Stimulated activated CD4-positive, alpha-beta T cell treated with anti-CD3 and anti-CD28 coated beads, Interleukin-2, amount 100 ng/mL, for 48 hours (primary cell): Measurements from ENCODE around the gene NR6A1.

ENCODE experiments used
- DNase-seq, 2 donors: peaks; one replicate each; pipeline ENCODE4 v3.0.0-alpha.2; 2020

NR6A1 gene

GRCh38 chr9:124479947-124480620, 291.0 kb downstream of the NR6A1 start:
- no peak for DNase-seq

- no peak for DNase-seq
Measured at GRCh38 chr9:124479371-124479770, 291.7 kb downstream of the NR6A1 start.

GRCh38 chr9:124478354-124478753, 292.8 kb downstream of the NR6A1 start:
- DNase-seq, result no peak

- DNase-seq, result no peak
Measured at GRCh38 chr9:124477648-124478285, 293.3 kb downstream of the NR6A1 start.

GRCh38 chr9:124477211-124477647, 293.9 kb downstream of the NR6A1 start:
- no peak for DNase-seq

GRCh38 chr9:124475868-124476690, 295.0 kb downstream of the NR6A1 start:
- no peak for DNase-seq

- no peak for DNase-seq
Measured at GRCh38 chr9:124475158-124475867, 295.8 kb downstream of the NR6A1 start.

- DNase-seq, result no peak
Measured at GRCh38 chr9:124474151-124474550, 297.0 kb downstream of the NR6A1 start.

GRCh38 chr9:124473310-124473709, 297.8 kb downstream of the NR6A1 start:
- DNase-seq, result no peak

GRCh38 chr9:124472770-124473169, 298.3 kb downstream of the NR6A1 start:
- DNase-seq, result no peak

- no peak for DNase-seq
Measured at GRCh38 chr9:124471761-124472160, 299.4 kb downstream of the NR6A1 start.

- no peak for DNase-seq
Measured at GRCh38 chr9:124470726-124471125, 300.4 kb downstream of the NR6A1 start.

- DNase-seq, result no peak
Measured at GRCh38 chr9:124470306-124470705, 300.8 kb downstream of the NR6A1 start.

- DNase-seq, result no peak
Measured at GRCh38 chr9:124469011-124469832, 301.9 kb downstream of the NR6A1 start.

- DNase-seq, result no peak
Measured at GRCh38 chr9:124468061-124468740, 302.9 kb downstream of the NR6A1 start.

GRCh38 chr9:124467410-124468060, 303.6 kb downstream of the NR6A1 start:
- DNase-seq, result no peak
